ENCODE data around the gene AP1S1.

DNA sequence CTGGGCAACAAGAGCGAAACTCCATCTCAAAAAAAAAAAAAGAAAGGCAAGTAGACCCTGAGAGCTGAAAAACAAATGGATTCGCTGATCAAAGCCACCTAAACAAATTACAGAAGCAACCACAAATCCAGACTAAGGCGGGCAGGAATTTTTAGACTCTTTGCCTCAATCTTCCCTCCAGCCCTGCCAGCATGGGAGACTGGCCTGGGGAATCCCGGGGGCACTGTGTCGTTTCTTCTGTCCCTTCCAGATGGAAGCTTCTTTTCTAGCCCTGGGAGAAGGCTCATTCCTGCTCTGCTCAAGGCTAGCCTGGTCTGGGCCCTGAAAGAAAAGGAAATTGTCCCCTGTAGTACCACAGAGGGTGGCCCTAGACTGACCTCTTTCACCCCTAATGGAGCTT lies 43.0 kb upstream of the AP1S1 start:
- TF ChIP-seq CTCF (IDR thresholded peaks at IDR 0.05; ENCODE audit: low read length) (no peak), EZH2 (optimal IDR thresholded peaks at IDR 0.05; ENCODE audit: low read depth, low read length) (no peak), EZH2phosphoT487 (IDR thresholded peaks at IDR 0.05; ENCODE audit: low read length) (no peak)
